Activated B cell treated with CpG ODN at 0.5 μM for 24 hours (primary cell): ENCODE results near the gene SCAF4. TPM values are rescaled to one million over a fixed set of nuclear protein-coding genes. Genes with fewer than 3 reads are reported as not detected.
A peak's percentile ranks its signal among the peaks of the same experiment; 100 is the strongest.

Source experiments
- ATAC-seq: fragments of 200-7000 bp; cut with Tn5 transposase; one replicate; pipeline ENCODE4 v1.10.0; 2021; ENCODE audit warnings: low read depth, mild to moderate bottlenecking, moderate library complexity
- CTCF ChIA-PET: fragments of 350-600 bp; sonication (Branson Sonifier 250); formaldehyde crosslinking; loops from one replicate; lab custom pipeline; 2021; ENCODE audit warnings: antibody characterized with exemption; lab: Charles Lee
- POLR2A ChIA-PET: fragments of 350-600 bp; sonication (Branson Sonifier 250); formaldehyde crosslinking; loops from one replicate; lab custom pipeline; 2021; ENCODE audit warnings: antibody characterized with exemption; lab: Charles Lee
- DNase-seq: peaks from one replicate; pipeline ENCODE4 v3.0.0; 2022
- H3K27ac Mint-ChIP-seq: one replicate; pipeline ENCODE4 v1.8.0; 2020; ENCODE audit warnings: mixed read lengths
- H3K27me3 Mint-ChIP-seq: one replicate; pipeline ENCODE4 v1.8.0; 2021; ENCODE audit warnings: mixed read lengths
- H3K36me3 Mint-ChIP-seq: one replicate; pipeline ENCODE4 v1.8.0; 2021; ENCODE audit warnings: low read depth, mixed read lengths
- H3K4me1 Mint-ChIP-seq: one replicate; pipeline ENCODE4 v1.8.0; 2021; ENCODE audit warnings: mixed read lengths
- H3K4me3 Mint-ChIP-seq: one replicate; pipeline ENCODE4 v1.8.0; 2020; ENCODE audit warnings: mild to moderate bottlenecking, mixed read lengths
- H3K9me3 Mint-ChIP-seq: one replicate; pipeline ENCODE4 v1.8.0; 2020; ENCODE audit warnings: mixed read lengths
- intact Hi-C: fragments of 100-400 bp; cut with micrococcal nuclease; formaldehyde crosslinking; loops from one replicate; pipeline ENCODE4 v1.15.1; 2024
- total RNA-seq: library from RNA; stranded (reverse); gene quantifications from 2 replicates; pipeline ENCODE4 v1.2.3, GENCODE V29; 2022
- TF ChIP-seq, protein P1 (sequence below): fragments of 200-600 bp; IDR thresholded peaks from one replicate; pipeline ENCODE4 v1.8.0; 2022; ENCODE audit warnings: antibody characterized with exemption, mild to moderate bottlenecking

Gene SCAF4
- total RNA-seq, 1 donor from 2014 or later: 80.5 TPM

DNA sequence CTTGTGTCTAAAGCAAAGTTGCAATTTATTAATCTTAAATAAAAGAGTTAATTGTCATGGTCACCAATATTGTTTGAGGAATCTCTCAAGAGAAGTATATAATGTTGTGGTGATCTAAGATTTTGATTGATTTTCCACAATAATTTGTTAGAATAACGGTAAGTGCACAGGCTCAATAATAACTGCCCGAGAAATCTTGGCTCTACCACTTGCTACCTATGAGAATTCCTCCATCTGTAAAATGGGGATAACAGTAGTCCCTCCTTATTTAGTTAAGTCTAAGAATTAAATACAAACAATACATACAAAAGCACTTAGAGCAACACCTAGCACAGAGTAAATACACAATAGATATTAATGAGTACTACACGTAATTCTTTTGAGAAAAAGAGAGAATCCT is 18.8 kb downstream of the SCAF4 start:
- DNase-seq: no peak
- Mint-ChIP-seq H3K36me3 (peaks cover under 1% of the 10 kb centered on the region), H3K9me3 (no peaks in the 10 kb centered on the region), H3K4me3 (no peak overlapping the region), H3K27ac (no peak overlapping the region), H3K27me3 (no peaks in the 10 kb centered on the region), H3K4me1 (peaks cover 92% of the 10 kb centered on the region)
- ChIA-PET CTCF (no interaction called here), POLR2A (interaction anchor here (0.6 kb wide), 1 partner anchor 44 kb away, joined by 8 read pairs; no protein-coding TSS in a partner anchor)
- TF ChIP-seq, protein P1, sequence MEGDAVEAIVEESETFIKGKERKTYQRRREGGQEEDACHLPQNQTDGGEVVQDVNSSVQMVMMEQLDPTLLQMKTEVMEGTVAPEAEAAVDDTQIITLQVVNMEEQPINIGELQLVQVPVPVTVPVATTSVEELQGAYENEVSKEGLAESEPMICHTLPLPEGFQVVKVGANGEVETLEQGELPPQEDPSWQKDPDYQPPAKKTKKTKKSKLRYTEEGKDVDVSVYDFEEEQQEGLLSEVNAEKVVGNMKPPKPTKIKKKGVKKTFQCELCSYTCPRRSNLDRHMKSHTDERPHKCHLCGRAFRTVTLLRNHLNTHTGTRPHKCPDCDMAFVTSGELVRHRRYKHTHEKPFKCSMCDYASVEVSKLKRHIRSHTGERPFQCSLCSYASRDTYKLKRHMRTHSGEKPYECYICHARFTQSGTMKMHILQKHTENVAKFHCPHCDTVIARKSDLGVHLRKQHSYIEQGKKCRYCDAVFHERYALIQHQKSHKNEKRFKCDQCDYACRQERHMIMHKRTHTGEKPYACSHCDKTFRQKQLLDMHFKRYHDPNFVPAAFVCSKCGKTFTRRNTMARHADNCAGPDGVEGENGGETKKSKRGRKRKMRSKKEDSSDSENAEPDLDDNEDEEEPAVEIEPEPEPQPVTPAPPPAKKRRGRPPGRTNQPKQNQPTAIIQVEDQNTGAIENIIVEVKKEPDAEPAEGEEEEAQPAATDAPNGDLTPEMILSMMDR: no peak
- intact Hi-C loops: no loop called here
- no peak for ATAC-seq

DNA sequence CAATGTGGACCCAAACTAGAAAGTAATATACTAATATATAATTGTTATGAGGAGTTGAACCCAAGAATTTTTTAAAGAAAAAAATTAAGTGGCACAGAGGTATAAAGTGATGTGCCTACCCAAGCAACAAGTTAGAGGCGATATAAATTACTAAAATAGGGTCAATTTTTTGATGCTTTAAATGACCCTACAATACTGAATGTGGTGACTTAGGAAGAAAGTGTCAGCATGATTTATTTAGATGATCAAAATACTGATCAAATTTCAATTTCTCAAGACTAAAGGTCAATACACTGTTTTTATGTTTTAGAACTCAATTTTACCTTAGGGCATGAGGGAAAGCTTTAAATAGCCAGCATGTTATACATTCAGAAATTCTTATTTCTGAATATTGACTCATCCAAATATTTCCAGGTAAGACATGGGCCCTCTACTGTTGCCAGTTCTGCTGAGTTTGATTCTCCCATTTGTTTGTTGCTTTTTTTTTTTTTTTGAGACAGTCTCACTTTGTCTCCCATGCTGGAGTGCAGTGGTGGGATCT is 20.1 kb downstream of the SCAF4 start:
- Mint-ChIP-seq H3K4me1 (peaks cover 95% of the 10 kb centered on the region), H3K4me3 (no peak overlapping the region), H3K9me3 (no peaks in the 10 kb centered on the region), H3K36me3 (no peaks in the 10 kb centered on the region), H3K27ac (no peak overlapping the region), H3K27me3 (no peaks in the 10 kb centered on the region)
- DNase-seq (no peak), ATAC-seq (no peak)
- ChIA-PET CTCF (no interaction called here), POLR2A (interaction anchor here (1.0 kb wide), 2 partner anchors 11 to 22 kb away, joined by 3 to 5 read pairs; no protein-coding TSS in a partner anchor)
- TF ChIP-seq, protein P1: no peak
- intact Hi-C loops: no loop called here

DNA sequence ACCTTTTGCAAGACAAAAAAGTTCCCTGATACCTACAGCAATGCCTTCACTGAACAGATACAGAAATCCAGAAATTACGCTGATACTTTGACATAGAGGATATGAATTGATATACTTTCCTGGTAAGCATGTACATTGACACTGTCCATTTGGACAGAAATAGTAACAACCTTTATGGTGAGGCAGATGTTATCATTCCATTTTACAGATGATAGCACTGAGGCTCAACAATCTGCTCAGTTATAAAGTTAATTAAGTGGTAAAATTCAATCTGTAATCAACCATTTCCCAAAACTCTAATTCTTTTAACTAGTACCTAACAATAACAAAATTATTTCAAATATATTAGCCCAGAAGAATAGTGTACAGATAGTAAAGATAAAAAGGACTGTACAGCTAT is 20.6 kb downstream of the SCAF4 start:
- Mint-ChIP-seq H3K4me1 (peaks cover 95% of the 10 kb centered on the region), H3K27ac (no peak overlapping the region), H3K27me3 (no peaks in the 10 kb centered on the region), H3K9me3 (no peaks in the 10 kb centered on the region), H3K4me3 (no peak overlapping the region), H3K36me3 (peaks cover 2% of the 10 kb centered on the region)
- DNase-seq: no peak
- ATAC-seq: no peak
- POLR2A ChIA-PET: interaction anchor here (1.0 kb wide), 2 partner anchors 11 to 22 kb away, joined by 3 to 5 read pairs; no protein-coding TSS in a partner anchor
- TF ChIP-seq, protein P1: no peak
- intact Hi-C loops: no loop called here
- CTCF ChIA-PET: no interaction called here

DNA sequence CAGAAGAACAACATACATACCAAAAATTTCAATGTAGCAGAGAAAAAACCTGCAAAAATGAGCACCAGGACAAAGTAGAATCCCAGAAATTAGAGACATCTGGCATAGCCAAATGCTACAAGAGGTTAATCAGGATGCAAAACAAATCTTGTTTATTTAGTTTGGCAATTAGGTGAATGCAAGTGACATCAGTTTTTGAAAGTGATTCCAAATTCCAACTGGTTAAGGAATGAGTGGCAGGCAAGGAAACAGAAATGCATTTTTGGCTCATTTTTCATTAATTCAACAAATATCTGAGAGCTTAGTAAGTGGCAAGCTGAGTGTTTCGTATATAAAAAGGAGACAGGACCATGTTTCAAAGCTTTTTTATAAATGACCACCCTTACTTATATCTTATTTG is 21.3 kb downstream of the SCAF4 start:
- ChIA-PET POLR2A (interaction anchor here (1.0 kb wide), 1 partner anchor 23 kb away, joined by 3 read pairs; no protein-coding TSS in a partner anchor), CTCF (no interaction called here)
- intact Hi-C loops: no loop called here
- no peak for ATAC-seq
- TF ChIP-seq, protein P1: no peak
- Mint-ChIP-seq H3K4me3 (no peak overlapping the region), H3K4me1 (peaks cover 89% of the 10 kb centered on the region), H3K9me3 (no peaks in the 10 kb centered on the region), H3K27me3 (no peaks in the 10 kb centered on the region), H3K27ac (peak overlapping the region; percentile 38), H3K36me3 (peaks cover 3% of the 10 kb centered on the region)
- DNase-seq: no peak

DNA sequence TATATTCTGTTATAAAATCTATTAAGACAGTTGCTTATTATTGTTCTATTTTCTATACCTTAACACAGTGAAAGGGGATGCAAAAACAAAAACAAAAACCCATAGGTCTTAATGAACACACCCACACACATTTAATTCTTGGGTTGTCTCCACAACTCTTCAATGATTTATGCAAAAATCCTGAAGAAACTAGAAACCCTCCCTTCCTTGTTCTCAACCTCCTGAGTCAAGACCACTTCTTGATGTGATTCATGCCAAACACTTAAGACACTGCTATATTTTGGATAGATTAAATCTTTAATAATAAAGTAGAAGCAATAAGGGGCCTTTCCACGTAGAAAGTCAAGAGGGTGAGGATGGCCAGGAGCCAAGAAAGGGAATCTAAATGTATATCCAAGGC is 23.4 kb downstream of the SCAF4 start:
- intact Hi-C loops: no loop called here
- Mint-ChIP-seq H3K27ac (peak overlapping the region; percentile 24), H3K4me1 (peaks cover 69% of the 10 kb centered on the region), H3K27me3 (no peaks in the 10 kb centered on the region), H3K9me3 (no peaks in the 10 kb centered on the region), H3K36me3 (peaks cover 13% of the 10 kb centered on the region), H3K4me3 (no peak overlapping the region)
- ChIA-PET CTCF (no interaction called here), POLR2A (no interaction called here)
- ATAC-seq: no peak
- no peak for DNase-seq
- TF ChIP-seq, protein P1: no peak
